Measurements from ENCODE around the gene ARHGAP40. TPM values are rescaled to one million over a fixed set of nuclear protein-coding genes. Genes with fewer than 3 reads are reported as not detected.

Gene ARHGAP40
- total and polyA plus RNA-seq, 2 of the 8 experiments (the other 6 are each of a cell fraction or from before 2014, with no cell fraction given) = 0.74 to 1.4 TPM

- TF ChIP-seq CBX8 (IDR thresholded peaks at IDR 0.05; ENCODE audit: borderline replicate concordance, low read depth, low read length) (no peak), RAD21 (IDR thresholded peaks at IDR 0.05 in 1 of 2, conservative IDR thresholded peaks at IDR 0.05 in 1 of 2; ENCODE audit: low read depth in 2 of 2, low read length in 2 of 2) (peak; percentile 92 to 95), JUND (IDR thresholded peaks at IDR 0.05; ENCODE audit: low read length) (no peak), GABPA (IDR thresholded peaks at IDR 0.05; ENCODE audit: borderline replicate concordance, insufficient read depth, low read length) (no peak), KDM5A (IDR thresholded peaks at IDR 0.05; ENCODE audit: low read length) (no peak), SIX5 (IDR thresholded peaks at IDR 0.05; ENCODE audit: low read depth, low read length) (no peak), SP4 (IDR thresholded peaks at IDR 0.05; ENCODE audit: low read length) (no peak), CEBPB (IDR thresholded peaks at IDR 0.05; ENCODE audit: low read depth, low read length) (no peak), SP2 (IDR thresholded peaks at IDR 0.05; ENCODE audit: low read length) (no peak), POLR2A (IDR thresholded peaks at IDR 0.05; ENCODE audit: control extremely low read depth in 1 of 2, low read depth in 2 of 2, low read length in 2 of 2) (no peak)
These were observed 44.6 kb downstream of the ARHGAP40 start (continued) for GRCh38 chr20:38645980-38646858.

Measured in H1 (cell line).